DOHH2 (cell line): Measurements from ENCODE around the gene PACRG.

Source experiments
- H3F3A ChIP-seq: fragments of 200-600 bp; sonication (generic), shearing (Covaris generic); 2 replicates; pipeline ENCODE4 v1.6.0; 2016; ENCODE audit warnings: antibody characterized with exemption, mild to moderate bottlenecking; ENCODE audit not compliant: control insufficient read depth, insufficient read depth
- H3K27ac ChIP-seq: fragments of 200-600 bp; sonication (generic); 2 replicates; pipeline ENCODE4 v1.5.1; 2014; ENCODE audit warnings: low read depth, mild to moderate bottlenecking, low read length, moderate library complexity
- H3K27me3 ChIP-seq: fragments of 200-600 bp; sonication (generic); 2 replicates; pipeline ENCODE4 v1.6.1; 2014; ENCODE audit warnings: mild to moderate bottlenecking, low read length, mixed read lengths; ENCODE audit not compliant: control insufficient read depth
- H3K36me3 ChIP-seq: fragments of 200-600 bp; sonication (generic); 2 replicates; pipeline ENCODE4 v1.6.1; 2014; ENCODE audit warnings: mild to moderate bottlenecking, low read length, moderate library complexity, mixed read lengths; ENCODE audit not compliant: control insufficient read depth
- H3K4me1 ChIP-seq: fragments of 200-600 bp; sonication (generic); 2 replicates; pipeline ENCODE4 v1.6.1; 2014; ENCODE audit warnings: mild to moderate bottlenecking, low read length, mixed read lengths; ENCODE audit not compliant: control insufficient read depth
- H3K4me2 ChIP-seq: fragments of 200-600 bp; sonication (generic); 2 replicates; pipeline ENCODE4 v1.6.0; 2014; ENCODE audit warnings: mild to moderate bottlenecking, low read length, moderate library complexity
- H3K4me3 ChIP-seq: fragments of 200-600 bp; sonication (generic); 2 replicates; pipeline ENCODE4 v1.5.1; 2014; ENCODE audit warnings: mild to moderate bottlenecking, low read length, mixed read lengths
- H3K79me2 ChIP-seq: fragments of 200-600 bp; sonication (generic); 2 replicates; pipeline ENCODE4 v1.6.1; 2014; ENCODE audit warnings: mild to moderate bottlenecking, low read length, mixed read lengths; ENCODE audit not compliant: control insufficient read depth
- H3K9me2 ChIP-seq: fragments of 200-600 bp; sonication (generic); replicated peaks from 2 replicates; pipeline ENCODE4 v1.6.1; 2014; ENCODE audit warnings: mild to moderate bottlenecking, low read length, mixed read lengths; ENCODE audit not compliant: control insufficient read depth
- H3K9me3 ChIP-seq: fragments of 200-600 bp; sonication (generic); 2 replicates; pipeline ENCODE4 v1.6.1; 2014; ENCODE audit warnings: antibody characterized with exemption, low read length, mixed read lengths; ENCODE audit not compliant: control insufficient read depth, insufficient read depth
- H4K20me1 ChIP-seq: fragments of 200-600 bp; sonication (generic); 2 replicates; pipeline ENCODE4 v1.6.0; 2014; ENCODE audit warnings: low read depth, mild to moderate bottlenecking, antibody characterized with exemption, low read length, moderate library complexity; ENCODE audit not compliant: control insufficient read depth, insufficient read depth
- EZH2phosphoT487 ChIP-seq: fragments of 200-600 bp; sonication (generic); IDR thresholded peaks from 2 replicates; pipeline ENCODE4 v1.6.1; 2017; ENCODE audit warnings: borderline replicate concordance, mild to moderate bottlenecking, antibody characterized with exemption, low read length, moderate library complexity, mixed read lengths
- TF ChIP-seq, protein P1 (sequence below): fragments of 200-600 bp; sonication (generic); IDR thresholded peaks from one replicate; pipeline ENCODE4 v1.5.1; 2014; ENCODE audit warnings: antibody characterized with exemption, mild to moderate bottlenecking, low read depth, low read length; ENCODE audit not compliant: poor library complexity, severe bottlenecking

Gene PACRG

DNA sequence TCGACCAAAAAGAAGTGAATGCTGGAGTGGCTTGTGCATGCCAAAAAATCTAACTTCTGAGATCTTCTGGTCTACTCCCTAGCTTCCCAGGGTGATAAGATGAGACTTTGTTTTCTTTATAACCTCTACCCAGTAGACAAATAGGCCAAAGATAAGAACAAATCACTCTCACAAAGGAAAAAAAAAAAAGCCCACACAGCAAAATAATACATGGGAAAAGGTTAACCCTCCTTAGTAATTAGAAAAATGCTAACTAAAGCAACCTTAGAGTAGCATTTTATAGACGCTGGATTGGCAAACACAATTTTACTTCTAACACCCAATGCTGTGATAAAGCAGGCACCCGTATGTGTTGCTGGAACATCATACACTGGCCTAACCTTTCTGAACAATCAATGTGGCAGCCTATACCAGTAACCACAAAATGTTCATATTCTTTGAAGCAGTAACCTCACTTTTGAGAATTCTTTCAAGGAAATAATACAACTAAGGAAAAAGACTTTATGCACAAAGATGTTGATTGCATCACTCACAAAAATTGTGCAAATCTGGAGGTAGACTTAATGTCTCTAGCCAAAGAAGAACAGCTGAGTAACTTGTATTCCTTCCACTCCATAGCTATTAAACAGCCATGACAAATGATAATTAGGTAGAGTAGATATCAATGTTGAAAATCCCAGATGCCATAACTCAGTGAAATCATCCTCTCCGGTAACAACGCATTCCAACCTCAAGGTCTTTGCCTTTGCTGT is 570.5 kb downstream of the PACRG start:
- H3K9me3 ChIP-seq: no peaks in the 10 kb centered on the region
- H3K4me2 ChIP-seq: no peak overlapping the region
- no peak overlapping the region for H3K4me3 ChIP-seq
- H3K36me3 ChIP-seq: no peaks in the 10 kb centered on the region
- TF ChIP-seq EZH2phosphoT487: no peak
- TF ChIP-seq, protein P1, sequence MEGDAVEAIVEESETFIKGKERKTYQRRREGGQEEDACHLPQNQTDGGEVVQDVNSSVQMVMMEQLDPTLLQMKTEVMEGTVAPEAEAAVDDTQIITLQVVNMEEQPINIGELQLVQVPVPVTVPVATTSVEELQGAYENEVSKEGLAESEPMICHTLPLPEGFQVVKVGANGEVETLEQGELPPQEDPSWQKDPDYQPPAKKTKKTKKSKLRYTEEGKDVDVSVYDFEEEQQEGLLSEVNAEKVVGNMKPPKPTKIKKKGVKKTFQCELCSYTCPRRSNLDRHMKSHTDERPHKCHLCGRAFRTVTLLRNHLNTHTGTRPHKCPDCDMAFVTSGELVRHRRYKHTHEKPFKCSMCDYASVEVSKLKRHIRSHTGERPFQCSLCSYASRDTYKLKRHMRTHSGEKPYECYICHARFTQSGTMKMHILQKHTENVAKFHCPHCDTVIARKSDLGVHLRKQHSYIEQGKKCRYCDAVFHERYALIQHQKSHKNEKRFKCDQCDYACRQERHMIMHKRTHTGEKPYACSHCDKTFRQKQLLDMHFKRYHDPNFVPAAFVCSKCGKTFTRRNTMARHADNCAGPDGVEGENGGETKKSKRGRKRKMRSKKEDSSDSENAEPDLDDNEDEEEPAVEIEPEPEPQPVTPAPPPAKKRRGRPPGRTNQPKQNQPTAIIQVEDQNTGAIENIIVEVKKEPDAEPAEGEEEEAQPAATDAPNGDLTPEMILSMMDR: no peak
- no peaks in the 10 kb centered on the region for H3K79me2 ChIP-seq
- no peaks in the 10 kb centered on the region for H3K27me3 ChIP-seq
- H3K27ac ChIP-seq: no peak overlapping the region
- no peaks in the 10 kb centered on the region for H3K4me1 ChIP-seq
- no peaks in the 10 kb centered on the region for H4K20me1 ChIP-seq
- H3K9me2 ChIP-seq: no peaks in the 10 kb centered on the region
- H3F3A ChIP-seq: no peaks in the 10 kb centered on the region

- TF ChIP-seq EZH2phosphoT487: no peak
- TF ChIP-seq, protein P1: no peak
- no peaks in the 10 kb centered on the region for H4K20me1 ChIP-seq
- no peak overlapping the region for H3K4me2 ChIP-seq
- H3K4me1 ChIP-seq: no peaks in the 10 kb centered on the region
- H3K36me3 ChIP-seq: no peaks in the 10 kb centered on the region
- no peaks in the 10 kb centered on the region for H3K79me2 ChIP-seq
- no peaks in the 10 kb centered on the region for H3K9me3 ChIP-seq
- no peaks in the 10 kb centered on the region for H3K9me2 ChIP-seq
- no peak overlapping the region for H3K27ac ChIP-seq
- H3F3A ChIP-seq: no peaks in the 10 kb centered on the region
- no peaks in the 10 kb centered on the region for H3K27me3 ChIP-seq
- H3K4me3 ChIP-seq: no peak overlapping the region
Observed at GRCh38 chr6:163300838-163301237, 573.1 kb downstream of the PACRG start.

- Histone ChIP-seq H3K4me2 (no peak overlapping the region), H3K27ac (no peak overlapping the region), H3K36me3 (no peaks in the 10 kb centered on the region)
Observed at GRCh38 chr6:163301726-163302635, 574.2 kb downstream of the PACRG start.

More at GRCh38 chr6:163301726-163302635, 574.2 kb downstream of the PACRG start:
- Histone ChIP-seq H3K79me2 (no peaks in the 10 kb centered on the region), H3K9me3 (no peaks in the 10 kb centered on the region), H3K4me3 (no peak overlapping the region), H3K27me3 (no peaks in the 10 kb centered on the region), H3K4me1 (no peaks in the 10 kb centered on the region), H4K20me1 (no peaks in the 10 kb centered on the region), H3K9me2 (no peaks in the 10 kb centered on the region), H3F3A (no peaks in the 10 kb centered on the region)
- TF ChIP-seq EZH2phosphoT487: no peak
- TF ChIP-seq, protein P1: no peak
